Vagina (tissue), 2 donors: ENCODE results near the gene ZNF630. TPM values are rescaled to one million over a fixed set of nuclear protein-coding genes. Genes with fewer than 3 reads are reported as not detected.
A peak's percentile ranks its signal among the peaks of the same experiment; 100 is the strongest.
"Not testable (repeated sequence)": the region's sequence is repeated elsewhere in the genome, so short reads cannot be mapped to it uniquely, and the experiment has no call there.

ENCODE experiments used
- DNase-seq, 2 donors: peaks; one replicate each; pipeline ENCODE4 v3.0.0-alpha.2; 2017; ENCODE audit errors: extremely low spot score in 2 of 2
- H3K27ac ChIP-seq: fragments of 200-600 bp; sonication (generic); one replicate; pipeline ENCODE4 v1.5.1; 2019
- H3K27me3 ChIP-seq: fragments of 200-600 bp; sonication (generic); one replicate; pipeline ENCODE4 v1.5.1; 2019
- H3K36me3 ChIP-seq, 2 donors: fragments of 200-600 bp; sonication (generic); one replicate each; pipeline ENCODE4 v1.5.1; 2017 to 2019
- H3K4me1 ChIP-seq: fragments of 200-600 bp; sonication (generic); one replicate; pipeline ENCODE4 v1.5.1; 2019
- H3K4me3 ChIP-seq, 2 donors: fragments of 200-600 bp; sonication (generic); 1 replicate in 1 of 2; 2 replicates in 1 of 2; pipeline ENCODE4 v1.5.1; 2016 to 2019
- H3K9me3 ChIP-seq: fragments of 200-600 bp; sonication (generic); one replicate; pipeline ENCODE4 v1.5.1; 2019
- POLR2A ChIP-seq, 2 donors: fragments of 450-650 bp; IDR thresholded peaks; one replicate each; pipeline ENCODE4 v1.6.1; 2017; ENCODE audit warnings: antibody characterized with exemption in 2 of 2, mild to moderate bottlenecking in 2 of 2, moderate library complexity in 2 of 2
- POLR2AphosphoS5 ChIP-seq, 2 donors: sonication (generic); formaldehyde crosslinking; IDR thresholded peaks; one replicate each; pipeline ENCODE4 v1.9.0; 2017; ENCODE audit warnings: antibody characterized with exemption in 2 of 2, mild to moderate bottlenecking in 2 of 2, low read depth in 1 of 2; ENCODE audit not compliant: insufficient read depth in 1 of 2
- intact Hi-C: fragments of 100-400 bp; cut with DNase I; formaldehyde crosslinking; loops from one replicate; pipeline ENCODE4 v1.15.1; 2023
- total RNA-seq: library from RNA; depleted of rRNA; stranded (reverse); fragments of >200 nt; gene quantifications from one replicate; pipeline ENCODE4 v1.2.3, GENCODE V29; 2016
- TF ChIP-seq, protein P1 (sequence below), 3 experiments: fragments of 450-650 bp in 2 of 3; fragments of 200-600 bp in 1 of 3; sonication (generic) in 1 of 3; IDR thresholded peaks; one replicate each; pipeline ENCODE4 v1.5.1; 2017 to 2019; ENCODE audit warnings: antibody characterized with exemption in 3 of 3, mild to moderate bottlenecking in 2 of 3, moderate library complexity in 2 of 3

Gene ZNF630
- total RNA-seq, 1 donor from 2014 or later: 4.7 TPM

DNA sequence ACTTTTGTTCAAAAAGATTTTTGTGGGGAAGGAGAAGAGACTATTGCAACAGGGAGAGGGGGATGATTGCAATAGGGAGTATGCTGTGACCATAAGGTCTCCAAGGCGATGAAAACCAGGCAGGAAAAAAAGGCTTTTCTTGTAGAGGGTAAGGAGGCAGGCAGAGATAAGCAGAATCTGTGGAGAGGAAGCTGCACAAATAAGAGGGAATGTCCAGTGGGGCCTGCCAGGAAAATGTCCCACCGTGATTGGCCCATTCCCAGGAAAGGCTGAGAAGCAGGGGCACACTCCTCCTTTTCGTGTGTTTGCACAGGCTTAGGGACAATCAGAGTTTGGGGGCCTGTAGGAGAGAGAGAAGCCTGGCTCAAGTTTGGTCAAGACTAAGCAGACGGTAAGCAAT, 35.5 kb downstream of the ZNF630 start:
- H3K27me3 ChIP-seq: no peaks in the 10 kb centered on the region
- no peak for DNase-seq
- intact Hi-C loops: no loop called here
- H3K36me3 ChIP-seq: no peaks in the 10 kb centered on the region
- no peaks in the 10 kb centered on the region for H3K9me3 ChIP-seq
- TF ChIP-seq POLR2A (IDR thresholded peaks at IDR 0.05): no peak
- TF ChIP-seq POLR2AphosphoS5 (IDR thresholded peaks at IDR 0.05; ENCODE audit: insufficient read depth in 1 of 2, low read depth in 1 of 2): no peak
- TF ChIP-seq, protein P1, sequence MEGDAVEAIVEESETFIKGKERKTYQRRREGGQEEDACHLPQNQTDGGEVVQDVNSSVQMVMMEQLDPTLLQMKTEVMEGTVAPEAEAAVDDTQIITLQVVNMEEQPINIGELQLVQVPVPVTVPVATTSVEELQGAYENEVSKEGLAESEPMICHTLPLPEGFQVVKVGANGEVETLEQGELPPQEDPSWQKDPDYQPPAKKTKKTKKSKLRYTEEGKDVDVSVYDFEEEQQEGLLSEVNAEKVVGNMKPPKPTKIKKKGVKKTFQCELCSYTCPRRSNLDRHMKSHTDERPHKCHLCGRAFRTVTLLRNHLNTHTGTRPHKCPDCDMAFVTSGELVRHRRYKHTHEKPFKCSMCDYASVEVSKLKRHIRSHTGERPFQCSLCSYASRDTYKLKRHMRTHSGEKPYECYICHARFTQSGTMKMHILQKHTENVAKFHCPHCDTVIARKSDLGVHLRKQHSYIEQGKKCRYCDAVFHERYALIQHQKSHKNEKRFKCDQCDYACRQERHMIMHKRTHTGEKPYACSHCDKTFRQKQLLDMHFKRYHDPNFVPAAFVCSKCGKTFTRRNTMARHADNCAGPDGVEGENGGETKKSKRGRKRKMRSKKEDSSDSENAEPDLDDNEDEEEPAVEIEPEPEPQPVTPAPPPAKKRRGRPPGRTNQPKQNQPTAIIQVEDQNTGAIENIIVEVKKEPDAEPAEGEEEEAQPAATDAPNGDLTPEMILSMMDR (IDR thresholded peaks at IDR 0.05): no peak
- H3K4me1 ChIP-seq: no peaks in the 10 kb centered on the region
- no peak overlapping the region for H3K4me3 ChIP-seq
- H3K27ac ChIP-seq: no peak overlapping the region

- H3K36me3 ChIP-seq, H3K27ac ChIP-seq, intact Hi-C loops, H3K4me3 ChIP-seq, H3K9me3 ChIP-seq, DNase-seq, H3K4me1 ChIP-seq, H3K27me3 ChIP-seq: not testable (repeated sequence)
Observed at GRCh38 chrX:48030641-48031173, 40.7 kb downstream of the ZNF630 start.

GRCh38 chrX:48030237-48030636, 41.2 kb downstream of the ZNF630 start:
- H3K4me1 ChIP-seq: no peaks in the 10 kb centered on the region
- intact Hi-C loops: no loop called here
- H3K36me3 ChIP-seq: no peaks in the 10 kb centered on the region
- no peaks in the 10 kb centered on the region for H3K27me3 ChIP-seq
- no peak overlapping the region for H3K4me3 ChIP-seq
- no peak for TF ChIP-seq POLR2AphosphoS5 (IDR thresholded peaks at IDR 0.05; ENCODE audit: insufficient read depth in 1 of 2, low read depth in 1 of 2)
- TF ChIP-seq, protein P1 (IDR thresholded peaks at IDR 0.05): no peak
- no peak for TF ChIP-seq POLR2A (IDR thresholded peaks at IDR 0.05)
- H3K27ac ChIP-seq: no peak overlapping the region
- no peak for DNase-seq
- no peaks in the 10 kb centered on the region for H3K9me3 ChIP-seq

- Histone ChIP-seq H3K27me3 (no peaks in the 10 kb centered on the region), H3K4me1 (no peaks in the 10 kb centered on the region), H3K36me3 (no peaks in the 10 kb centered on the region), H3K9me3 (no peaks in the 10 kb centered on the region), H3K27ac (no peak overlapping the region), H3K4me3 (no peak overlapping the region)
- no peak for DNase-seq
- intact Hi-C loops: loop anchor here (10.0 kb wide), 1 partner anchor 193 kb away; the partner anchor contains the start of gene ZNF81
- TF ChIP-seq, protein P1 (IDR thresholded peaks at IDR 0.05): no peak
- TF ChIP-seq POLR2A (IDR thresholded peaks at IDR 0.05): no peak
- TF ChIP-seq POLR2AphosphoS5 (IDR thresholded peaks at IDR 0.05; ENCODE audit: insufficient read depth in 1 of 2, low read depth in 1 of 2): no peak
Observed at GRCh38 chrX:48028091-48028490, 43.3 kb downstream of the ZNF630 start.

- H3K4me3 ChIP-seq, H3K27ac ChIP-seq, H3K27me3 ChIP-seq, H3K36me3 ChIP-seq, H3K9me3 ChIP-seq, DNase-seq, H3K4me1 ChIP-seq: not testable (repeated sequence)
- intact Hi-C loops: loop anchor here (10.0 kb wide), 1 partner anchor 193 kb away; the partner anchor contains the start of gene ZNF81
Observed at GRCh38 chrX:48027545-48027944, 43.9 kb downstream of the ZNF630 start.

GRCh38 chrX:48025561-48025960, 45.9 kb downstream of the ZNF630 start:
- H3K27me3 ChIP-seq: no peaks in the 10 kb centered on the region
- no peaks in the 10 kb centered on the region for H3K9me3 ChIP-seq
- TF ChIP-seq POLR2AphosphoS5 (IDR thresholded peaks at IDR 0.05; ENCODE audit: insufficient read depth in 1 of 2, low read depth in 1 of 2): no peak
- TF ChIP-seq, protein P1 (IDR thresholded peaks at IDR 0.05): peak in 2 of 3 experiments; percentile 41 to 43
- intact Hi-C loops: loop anchor here (10.0 kb wide), 1 partner anchor 191 kb away; the partner anchor contains the start of gene ZNF81
- H3K4me1 ChIP-seq: no peaks in the 10 kb centered on the region
- no peaks in the 10 kb centered on the region for H3K36me3 ChIP-seq
- H3K4me3 ChIP-seq: no peak overlapping the region
- H3K27ac ChIP-seq: no peak overlapping the region
- DNase-seq: peak; percentile 52 to 58
